GM19452 (cell line): Measurements from ENCODE around the gene MTIF3.
A peak's percentile ranks its signal among the peaks of the same experiment; 100 is the strongest.

Source experiments
- ATAC-seq: cut with Tn5 transposase; IDR thresholded peaks from one replicate; pipeline ENCODE4 v1.9.1; 2021; ENCODE audit not compliant: unreplicated experiment

The MTIF3 gene

DNA sequence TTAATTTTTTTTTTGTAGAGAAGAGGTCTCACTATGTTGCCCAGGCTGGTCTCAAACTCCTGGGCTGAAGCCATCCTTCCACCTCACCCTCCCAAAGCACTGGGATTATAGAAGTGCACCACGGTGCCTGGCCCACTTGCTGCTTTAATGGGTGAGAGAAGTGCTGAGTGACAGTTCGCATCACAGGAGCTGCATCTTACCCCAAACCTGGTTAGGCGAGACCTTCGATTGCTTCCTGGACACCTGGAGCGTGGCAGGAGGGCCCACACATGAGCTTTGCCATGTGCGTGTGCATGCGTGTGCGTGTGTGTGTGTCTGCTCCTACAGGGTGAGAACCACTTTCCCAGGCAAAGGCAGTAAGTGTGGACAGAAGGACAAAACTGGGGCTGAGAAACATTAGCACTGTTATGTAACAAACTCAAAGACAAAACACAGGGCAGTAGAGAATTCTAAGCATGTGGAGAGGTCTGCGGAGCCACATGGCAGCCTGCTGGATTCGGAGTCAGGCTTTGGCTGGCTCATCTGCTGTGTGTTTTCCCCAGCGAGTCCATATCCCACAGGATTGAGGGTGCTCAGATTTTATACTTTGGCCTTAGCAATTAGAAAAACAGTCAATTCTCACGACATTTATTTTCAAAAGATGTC, 11.7 kb upstream of the MTIF3 start:
- ATAC-seq: no peak

DNA sequence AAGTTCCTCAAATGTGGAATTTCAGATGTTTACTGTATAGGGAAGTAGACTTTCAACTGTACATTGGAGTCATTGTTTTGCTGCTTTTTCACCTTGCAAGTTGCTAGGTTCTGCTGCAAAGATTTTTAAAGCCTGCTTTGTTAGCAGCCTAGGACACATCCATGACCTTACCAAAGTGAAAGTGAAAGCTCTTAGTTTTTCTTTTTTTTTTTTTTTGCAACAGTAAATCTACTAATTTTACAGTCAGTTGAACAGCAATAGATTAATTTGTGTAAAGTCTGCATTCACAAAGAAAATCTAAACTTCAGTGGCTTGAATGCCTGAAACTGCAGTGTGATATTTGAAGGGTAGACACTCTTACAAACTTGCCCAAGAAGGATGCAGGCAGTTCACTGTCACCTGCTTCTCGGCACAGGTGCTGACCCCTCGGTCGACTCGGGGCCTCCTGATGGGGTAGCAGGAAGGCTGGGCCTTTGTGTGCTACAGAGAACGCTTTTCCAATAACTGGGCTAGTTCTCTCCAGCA, 5.0 kb upstream of the MTIF3 start:
- ATAC-seq: no peak

- ATAC-seq: no peak
These were observed 632 bp upstream of the MTIF3 start for GRCh38 chr13:27450921-27451471.

DNA sequence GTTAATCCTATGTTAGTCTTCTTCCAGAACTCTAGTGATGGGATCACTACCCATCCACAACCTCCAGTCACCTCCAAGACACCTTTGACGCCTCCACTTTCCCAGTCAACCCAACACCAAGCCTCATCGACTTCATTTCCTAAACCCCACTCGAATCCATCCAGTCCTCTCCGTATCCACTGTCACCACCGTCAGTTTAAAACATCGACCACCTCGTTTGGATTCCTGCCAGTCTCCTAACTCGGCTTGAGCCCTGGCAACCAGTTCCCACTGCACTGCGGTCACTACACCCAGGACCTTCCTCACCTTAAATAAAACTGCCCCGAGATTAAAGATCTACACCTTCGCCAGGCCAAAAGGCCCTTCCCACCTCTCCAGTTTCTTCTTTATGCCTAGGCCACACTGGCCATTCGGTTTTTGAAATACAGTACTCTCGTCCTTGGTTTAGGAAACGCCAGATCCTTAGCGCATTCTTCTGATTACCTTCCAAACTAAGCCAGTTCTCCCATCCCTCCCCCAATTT, 1.2 kb downstream of the MTIF3 start:
- ATAC-seq: no peak

DNA sequence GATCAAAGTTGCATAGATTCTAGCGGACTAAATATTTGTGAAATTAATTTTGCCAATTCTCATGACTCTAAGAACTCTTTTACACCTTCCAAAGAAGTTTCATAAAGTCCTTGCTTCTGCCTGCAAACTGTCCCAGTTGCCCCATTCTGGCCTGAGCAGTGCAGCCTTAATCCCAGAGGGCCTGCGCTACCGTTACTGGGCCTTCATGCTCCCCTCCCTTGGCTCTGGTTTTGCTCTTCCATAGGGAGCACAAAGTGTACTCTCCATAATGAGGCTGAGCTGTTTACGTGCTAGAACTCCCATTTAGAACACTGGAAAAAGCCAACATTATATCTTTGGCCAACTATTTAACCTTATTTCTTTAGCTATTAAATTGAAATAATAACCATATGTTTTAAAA, 2.1 kb downstream of the MTIF3 start:
- ATAC-seq: no peak

GRCh38 chr13:27446986-27447583, 3.3 kb downstream of the MTIF3 start:
- no peak for ATAC-seq

GRCh38 chr13:27442797-27443196, 7.6 kb downstream of the MTIF3 start:
- ATAC-seq: no peak

- ATAC-seq: no peak
These were observed 8.2 kb downstream of the MTIF3 start for GRCh38 chr13:27442071-27442647.

DNA sequence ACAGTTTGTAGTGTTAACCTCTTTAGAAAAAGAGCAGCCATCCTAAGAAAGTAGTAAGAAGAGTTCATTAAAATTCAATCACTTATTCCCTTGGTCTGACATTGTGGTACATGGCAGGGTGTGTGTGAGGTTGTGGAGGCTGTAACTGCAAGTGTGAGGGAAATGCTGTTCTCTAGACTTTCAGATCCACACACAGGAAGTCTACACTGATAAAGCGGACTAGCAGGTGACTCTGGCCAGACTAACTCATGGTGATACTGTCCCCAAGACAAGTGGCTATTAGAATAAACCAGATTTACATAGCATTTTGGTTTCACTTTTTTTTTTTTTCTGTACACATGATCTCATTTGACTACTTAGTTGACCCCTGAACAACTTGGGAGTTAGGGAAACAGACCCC, 10.0 kb downstream of the MTIF3 start:
- ATAC-seq: no peak

- ATAC-seq: no peak
These were observed 13.2 kb downstream of the MTIF3 start for GRCh38 chr13:27437126-27437525.

- no peak for ATAC-seq
These were observed 17.7 kb downstream of the MTIF3 start for GRCh38 chr13:27432611-27433210.

DNA sequence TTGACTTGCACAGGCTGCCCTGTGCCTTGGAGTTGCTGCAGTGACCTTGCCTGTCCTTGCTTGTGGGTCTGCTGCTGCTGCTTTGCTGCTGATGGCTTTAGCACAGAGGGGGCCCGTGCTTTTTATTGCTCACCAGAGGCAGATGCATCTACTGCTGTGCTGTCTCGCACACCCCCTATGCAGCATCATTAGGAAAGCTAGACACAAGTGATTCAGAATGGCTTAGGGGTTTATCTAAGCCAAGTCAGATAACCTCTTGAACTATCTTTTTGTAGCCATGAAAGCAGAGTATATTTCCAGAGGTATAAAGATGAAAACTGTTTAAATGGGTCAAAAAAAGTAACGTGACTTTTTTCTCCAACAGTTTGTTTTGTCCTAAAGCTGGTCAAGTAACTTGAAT, 18.2 kb downstream of the MTIF3 start:
- no peak for ATAC-seq

DNA sequence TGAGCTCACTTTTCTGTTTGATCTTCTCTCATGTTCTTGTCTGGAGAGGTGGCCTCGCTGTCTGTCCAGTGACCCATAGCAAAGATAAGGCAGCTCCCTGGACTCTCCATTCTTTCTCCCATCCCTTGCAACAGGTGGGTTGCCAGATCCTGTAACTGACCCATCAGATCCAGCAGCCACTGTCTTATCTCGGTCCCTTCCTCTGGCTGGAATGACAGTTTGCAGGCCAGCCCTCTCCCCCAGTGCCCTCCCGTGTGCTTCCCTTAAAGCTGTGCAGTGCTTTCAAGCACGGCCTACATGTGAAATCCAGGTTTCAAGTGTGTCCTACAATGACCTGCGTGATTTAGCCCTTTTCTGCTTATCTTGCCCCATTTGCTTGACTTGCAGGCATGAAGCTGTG, 22.2 kb downstream of the MTIF3 start:
- no peak for ATAC-seq

DNA sequence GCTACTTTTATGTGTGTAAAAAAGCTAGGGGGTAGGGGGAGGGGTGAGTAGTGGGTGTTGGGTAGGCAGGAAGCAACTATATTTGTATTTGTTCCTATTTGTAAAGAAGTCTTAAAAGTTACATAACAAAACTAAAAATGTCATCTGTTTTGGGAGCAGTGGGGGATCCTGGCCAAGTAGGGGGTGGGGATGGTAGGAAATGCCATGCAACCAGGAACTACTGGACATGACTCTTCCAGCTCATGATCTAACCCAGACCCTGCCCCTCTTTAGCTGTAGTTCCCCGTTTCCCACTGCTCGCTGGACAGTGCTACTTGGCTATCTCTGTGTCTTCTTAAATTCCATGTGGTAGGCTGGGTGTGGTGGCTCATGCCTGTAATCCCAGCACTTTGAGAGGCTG, 22.7 kb downstream of the MTIF3 start:
- no peak for ATAC-seq

GRCh38 chr13:27425918-27426630, 24.3 kb downstream of the MTIF3 start:
- peak; percentile 67 for ATAC-seq

DNA sequence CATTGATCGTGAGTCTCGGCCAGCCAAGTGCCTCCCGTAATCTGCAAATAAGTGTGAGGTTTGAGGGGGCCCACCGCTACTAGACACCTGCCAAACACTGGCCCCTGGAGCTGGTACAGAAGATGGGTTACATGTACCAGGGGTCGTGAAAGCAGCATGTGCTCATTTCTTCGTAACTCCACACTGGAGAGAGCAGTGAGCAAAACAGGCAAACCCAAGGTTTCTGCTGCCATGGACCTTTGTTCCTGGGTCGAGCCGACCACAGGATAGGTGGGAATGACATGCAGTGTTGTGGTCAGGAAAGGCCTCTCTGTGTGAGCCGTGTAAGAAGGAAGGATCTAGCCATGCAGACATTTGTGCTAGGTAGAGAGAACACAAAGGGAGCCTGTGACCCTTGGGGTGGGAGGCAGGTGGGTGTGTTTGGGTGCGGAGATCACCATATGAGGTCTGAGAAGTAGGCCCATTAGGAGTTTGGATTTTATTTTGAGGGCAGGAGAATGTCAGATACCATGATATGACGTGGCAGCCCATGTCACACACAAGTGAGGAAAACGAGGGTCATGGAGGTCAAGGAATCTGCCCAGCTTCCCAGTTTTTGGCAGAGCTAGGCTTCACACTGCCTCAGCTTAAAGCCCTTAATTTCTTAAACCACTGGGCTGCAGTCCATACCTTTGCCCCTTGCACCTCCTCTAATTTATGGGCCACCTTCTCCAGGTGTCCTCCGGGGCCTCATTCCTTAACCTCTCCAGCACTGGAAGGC, 25.0 kb downstream of the MTIF3 start:
- ATAC-seq: no peak

DNA sequence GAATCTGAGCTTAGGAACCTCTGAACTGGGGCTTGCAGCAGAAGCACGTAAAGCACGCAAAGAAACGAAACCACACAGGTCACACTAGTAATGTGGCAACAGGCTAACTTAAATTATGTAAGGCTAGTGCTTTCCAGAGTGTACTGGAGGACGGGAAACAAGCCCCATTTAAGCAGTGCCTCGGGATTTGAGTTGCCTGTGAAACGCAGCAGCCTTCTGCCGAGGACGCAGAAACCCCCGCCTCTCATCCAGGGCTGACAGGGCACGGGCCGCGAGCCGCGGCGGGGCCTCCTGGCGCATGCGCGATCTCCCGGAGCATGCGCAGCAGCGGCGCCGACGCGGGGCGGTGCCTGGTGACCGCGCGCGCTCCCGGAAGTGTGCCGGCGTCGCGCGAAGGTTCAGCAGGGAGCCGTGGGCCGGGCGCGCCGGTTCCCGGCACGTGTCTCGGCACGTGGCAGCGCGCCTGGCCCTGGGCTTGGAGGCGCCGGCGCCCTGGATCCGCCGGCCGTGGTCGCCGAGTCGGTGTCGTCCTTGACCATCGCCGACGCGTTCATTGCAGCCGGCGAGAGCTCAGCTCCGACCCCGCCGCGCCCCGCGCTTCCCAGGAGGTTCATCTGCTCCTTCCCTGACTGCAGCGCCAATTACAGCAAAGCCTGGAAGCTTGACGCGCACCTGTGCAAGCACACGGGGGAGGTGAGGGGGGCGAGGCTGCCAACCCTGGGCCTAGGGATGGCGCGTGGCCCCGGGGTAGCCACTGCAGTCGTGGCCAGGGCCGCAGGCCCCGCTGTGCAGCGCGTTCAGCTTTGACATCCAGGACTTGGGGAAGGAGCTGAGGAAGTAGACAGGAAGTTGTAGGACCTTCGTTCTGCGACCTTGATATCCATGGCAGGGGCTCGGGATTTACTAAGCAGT, 25.9 kb downstream of the MTIF3 start, which contains the start of gene GTF3A:
Gene GTF3A (plus strand): TSS at position 374 of the 912 bp plus-strand sequence.
- peak; percentile 73 for ATAC-seq

DNA sequence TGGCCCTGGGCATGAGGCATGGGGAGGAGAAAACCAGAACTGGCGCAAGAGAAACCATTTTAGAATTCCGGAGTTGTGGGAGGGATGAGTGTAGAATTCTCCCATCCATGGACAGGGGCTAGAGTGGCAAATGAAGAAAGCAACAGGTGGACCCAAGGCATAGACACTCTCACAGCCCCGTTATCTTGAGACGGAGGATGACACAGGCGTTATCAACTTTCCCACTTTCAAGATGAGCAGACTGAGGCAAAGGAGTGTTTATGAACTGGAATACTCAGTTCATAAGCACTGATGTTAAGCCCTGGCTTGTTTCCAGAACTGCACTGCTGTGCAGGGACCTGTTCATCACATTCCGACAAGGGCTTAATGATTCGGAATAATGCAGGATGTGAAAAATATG, 27.0 kb downstream of the MTIF3 start:
- no peak for ATAC-seq
